Nephron (organoid): ENCODE results near the gene ZDHHC14.
A peak's percentile ranks its signal among the peaks of the same experiment; 100 is the strongest.

Source experiments
- H3K27ac Mint-ChIP-seq, 3 experiments: 2 replicates each; pipeline ENCODE4 v1.8.0; 2020; ENCODE audit warnings: mixed read lengths in 3 of 3, mild to moderate bottlenecking in 2 of 3, moderate library complexity in 1 of 3
- H3K27me3 Mint-ChIP-seq: 2 replicates; pipeline ENCODE4 v1.8.0; 2021; ENCODE audit warnings: low read depth, mild to moderate bottlenecking, moderate library complexity, mixed read lengths
- H3K36me3 Mint-ChIP-seq: 2 replicates; pipeline ENCODE4 v1.8.0; 2020; ENCODE audit warnings: low read depth, mixed read lengths
- H3K4me1 Mint-ChIP-seq: 2 replicates; pipeline ENCODE4 v1.8.0; 2020; ENCODE audit warnings: mixed read lengths
- H3K4me3 Mint-ChIP-seq, 3 experiments: 2 replicates each; pipeline ENCODE4 v1.8.0; 2020; ENCODE audit warnings: mild to moderate bottlenecking in 3 of 3, mixed read lengths in 3 of 3, moderate library complexity in 2 of 3
- H3K9me3 Mint-ChIP-seq: 2 replicates; pipeline ENCODE4 v1.8.0; 2020; ENCODE audit warnings: mixed read lengths
- TF ChIP-seq, protein P1 (sequence below), 3 experiments: fragments of 200-600 bp; sonication (generic); IDR thresholded peaks; one replicate each; pipeline ENCODE4 v1.5.0; 2021; ENCODE audit warnings: antibody characterized with exemption in 3 of 3; ENCODE audit not compliant: unreplicated experiment in 3 of 3

Gene ZDHHC14

DNA sequence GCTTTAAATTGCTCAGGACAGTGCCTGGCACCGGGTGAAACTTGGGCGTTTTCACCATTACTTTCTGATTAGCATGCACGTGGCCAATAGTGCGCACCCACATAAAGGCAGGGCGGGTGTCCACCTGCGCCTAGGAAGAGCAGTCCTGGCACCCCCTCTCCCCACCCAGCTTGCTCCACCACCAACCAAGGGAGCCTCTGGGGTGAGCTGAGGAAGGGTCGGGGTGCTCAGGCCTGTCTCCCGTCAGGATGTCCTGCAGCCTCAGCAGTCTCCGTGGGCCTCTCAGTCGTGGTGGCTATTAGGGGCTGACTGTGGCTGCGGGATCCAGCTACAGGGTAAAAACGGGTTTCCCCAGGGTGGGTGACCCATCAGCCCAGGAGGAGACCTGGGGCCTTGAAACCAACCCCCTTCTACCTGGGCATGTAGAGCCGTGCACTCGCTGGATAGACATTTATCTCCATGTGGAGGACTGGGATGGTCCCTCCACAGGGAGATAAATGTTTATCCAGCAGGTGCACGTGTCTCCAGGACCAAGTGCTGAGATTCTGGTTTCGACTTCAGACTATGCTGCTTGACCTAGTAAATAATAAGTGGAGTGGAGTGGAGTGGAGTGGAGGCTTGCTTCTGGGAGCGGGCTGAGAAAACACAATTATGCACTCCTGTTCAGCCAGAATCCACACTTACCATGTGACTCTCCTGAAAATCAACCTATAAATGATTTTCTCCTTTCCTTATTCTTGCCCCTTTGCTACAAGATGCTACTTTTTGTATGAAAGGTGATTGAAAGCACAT, 91.1 kb downstream of the ZDHHC14 start:
- no peak overlapping the region for H3K4me3 Mint-ChIP-seq
- no peaks in the 10 kb centered on the region for H3K36me3 Mint-ChIP-seq
- H3K27ac Mint-ChIP-seq: peak overlapping the region in 1 of 3 experiments; percentile 62
- H3K27me3 Mint-ChIP-seq: peaks cover 8% of the 10 kb centered on the region
- H3K4me1 Mint-ChIP-seq: no peaks in the 10 kb centered on the region
- no peaks in the 10 kb centered on the region for H3K9me3 Mint-ChIP-seq
- TF ChIP-seq, protein P1, sequence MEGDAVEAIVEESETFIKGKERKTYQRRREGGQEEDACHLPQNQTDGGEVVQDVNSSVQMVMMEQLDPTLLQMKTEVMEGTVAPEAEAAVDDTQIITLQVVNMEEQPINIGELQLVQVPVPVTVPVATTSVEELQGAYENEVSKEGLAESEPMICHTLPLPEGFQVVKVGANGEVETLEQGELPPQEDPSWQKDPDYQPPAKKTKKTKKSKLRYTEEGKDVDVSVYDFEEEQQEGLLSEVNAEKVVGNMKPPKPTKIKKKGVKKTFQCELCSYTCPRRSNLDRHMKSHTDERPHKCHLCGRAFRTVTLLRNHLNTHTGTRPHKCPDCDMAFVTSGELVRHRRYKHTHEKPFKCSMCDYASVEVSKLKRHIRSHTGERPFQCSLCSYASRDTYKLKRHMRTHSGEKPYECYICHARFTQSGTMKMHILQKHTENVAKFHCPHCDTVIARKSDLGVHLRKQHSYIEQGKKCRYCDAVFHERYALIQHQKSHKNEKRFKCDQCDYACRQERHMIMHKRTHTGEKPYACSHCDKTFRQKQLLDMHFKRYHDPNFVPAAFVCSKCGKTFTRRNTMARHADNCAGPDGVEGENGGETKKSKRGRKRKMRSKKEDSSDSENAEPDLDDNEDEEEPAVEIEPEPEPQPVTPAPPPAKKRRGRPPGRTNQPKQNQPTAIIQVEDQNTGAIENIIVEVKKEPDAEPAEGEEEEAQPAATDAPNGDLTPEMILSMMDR (IDR thresholded peaks at IDR 0.05; ENCODE audit: unreplicated experiment in 3 of 3): no peak

DNA sequence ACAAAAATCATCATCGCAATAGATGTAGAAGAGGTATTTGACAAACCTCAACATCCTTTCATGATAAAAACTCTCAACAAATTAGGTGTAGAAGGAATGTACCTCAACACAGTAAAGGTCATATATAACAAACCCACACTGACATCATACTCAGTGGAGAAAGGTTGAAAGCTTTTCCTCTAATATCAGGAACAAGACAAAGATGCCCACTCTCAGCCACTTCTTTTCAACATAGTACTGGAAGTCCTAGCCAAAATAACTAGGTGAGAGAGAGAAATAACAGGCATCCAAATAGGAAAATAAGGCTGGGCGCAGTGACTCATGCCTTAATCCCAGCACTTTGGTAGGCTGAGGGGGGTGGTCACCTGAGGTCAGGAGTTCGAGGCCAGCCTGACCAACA, 95.8 kb downstream of the ZDHHC14 start:
- no peak overlapping the region for H3K4me3 Mint-ChIP-seq
- no peaks in the 10 kb centered on the region for H3K27me3 Mint-ChIP-seq
- H3K9me3 Mint-ChIP-seq: no peaks in the 10 kb centered on the region
- no peak overlapping the region for H3K27ac Mint-ChIP-seq
- no peaks in the 10 kb centered on the region for H3K36me3 Mint-ChIP-seq
- peaks cover 11% of the 10 kb centered on the region for H3K4me1 Mint-ChIP-seq
- TF ChIP-seq, protein P1 (IDR thresholded peaks at IDR 0.05; ENCODE audit: unreplicated experiment in 3 of 3): no peak

DNA sequence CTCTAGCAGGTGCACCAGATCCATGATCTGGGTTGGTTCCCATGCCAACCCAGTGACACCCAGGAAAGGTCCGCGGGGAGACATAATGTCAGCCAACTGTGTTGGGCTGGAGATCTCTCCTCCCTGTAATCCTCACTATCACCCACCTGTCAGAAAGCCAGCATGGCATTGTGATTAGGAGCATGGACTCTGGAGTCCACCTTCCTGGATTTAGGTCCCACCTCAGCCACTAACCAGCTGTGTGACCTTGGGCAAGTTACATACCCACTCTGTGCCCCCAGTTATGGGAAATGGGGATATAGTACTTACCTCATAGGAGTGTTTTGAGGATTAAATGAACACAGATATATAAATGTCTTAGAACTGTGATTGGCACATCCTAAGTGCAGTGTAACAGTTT, 97.9 kb downstream of the ZDHHC14 start:
- Mint-ChIP-seq H3K36me3 (no peaks in the 10 kb centered on the region), H3K4me3 (no peak overlapping the region), H3K27me3 (no peaks in the 10 kb centered on the region), H3K27ac (no peak overlapping the region), H3K4me1 (peaks cover 12% of the 10 kb centered on the region), H3K9me3 (no peaks in the 10 kb centered on the region)
- TF ChIP-seq, protein P1 (IDR thresholded peaks at IDR 0.05; ENCODE audit: unreplicated experiment in 3 of 3): no peak

DNA sequence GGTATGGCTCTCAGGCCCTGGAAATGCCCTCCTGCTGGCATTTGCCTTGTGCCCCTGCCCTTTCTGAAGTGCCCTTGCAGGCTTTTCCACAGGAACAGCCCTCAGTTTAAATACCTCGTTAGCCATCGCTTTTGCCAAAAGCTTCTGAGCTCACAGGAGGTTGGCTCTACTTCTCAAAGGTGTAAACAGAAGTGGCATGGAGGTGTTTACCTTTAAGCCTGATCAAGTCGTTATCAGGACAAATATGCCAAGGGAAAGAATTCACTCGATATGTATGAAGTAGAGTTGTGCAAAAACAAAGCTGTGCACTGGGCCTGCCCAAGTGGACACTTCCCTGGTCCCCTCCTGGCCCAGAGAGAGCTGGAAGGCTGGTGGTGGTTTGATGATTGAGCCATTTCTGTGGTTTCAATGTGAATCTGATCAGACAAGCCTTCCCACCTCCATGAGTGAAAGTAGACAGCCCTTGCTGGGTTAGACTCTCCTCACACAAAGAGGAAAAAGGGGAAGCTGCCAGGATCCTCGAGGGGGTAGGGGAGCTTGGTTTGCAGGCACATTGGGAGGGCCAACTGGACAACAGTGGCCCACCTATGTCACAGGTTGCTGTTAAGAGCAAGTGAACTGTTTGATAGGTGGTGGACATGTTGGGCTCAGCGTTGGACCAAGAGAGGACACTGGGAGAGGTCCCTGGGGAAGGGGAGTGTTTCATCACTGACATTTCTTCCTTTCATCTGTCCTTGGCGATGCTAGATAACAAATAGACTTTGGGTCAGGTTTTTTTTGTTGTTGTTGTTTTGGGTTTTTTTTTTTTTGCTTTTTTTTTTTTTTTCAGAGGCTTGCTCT, 98.7 kb downstream of the ZDHHC14 start:
- Mint-ChIP-seq H3K27ac (no peak overlapping the region), H3K9me3 (no peaks in the 10 kb centered on the region), H3K27me3 (no peaks in the 10 kb centered on the region), H3K4me3 (no peak overlapping the region), H3K36me3 (no peaks in the 10 kb centered on the region), H3K4me1 (peaks cover 12% of the 10 kb centered on the region)
- TF ChIP-seq, protein P1 (IDR thresholded peaks at IDR 0.05; ENCODE audit: unreplicated experiment in 3 of 3): no peak

DNA sequence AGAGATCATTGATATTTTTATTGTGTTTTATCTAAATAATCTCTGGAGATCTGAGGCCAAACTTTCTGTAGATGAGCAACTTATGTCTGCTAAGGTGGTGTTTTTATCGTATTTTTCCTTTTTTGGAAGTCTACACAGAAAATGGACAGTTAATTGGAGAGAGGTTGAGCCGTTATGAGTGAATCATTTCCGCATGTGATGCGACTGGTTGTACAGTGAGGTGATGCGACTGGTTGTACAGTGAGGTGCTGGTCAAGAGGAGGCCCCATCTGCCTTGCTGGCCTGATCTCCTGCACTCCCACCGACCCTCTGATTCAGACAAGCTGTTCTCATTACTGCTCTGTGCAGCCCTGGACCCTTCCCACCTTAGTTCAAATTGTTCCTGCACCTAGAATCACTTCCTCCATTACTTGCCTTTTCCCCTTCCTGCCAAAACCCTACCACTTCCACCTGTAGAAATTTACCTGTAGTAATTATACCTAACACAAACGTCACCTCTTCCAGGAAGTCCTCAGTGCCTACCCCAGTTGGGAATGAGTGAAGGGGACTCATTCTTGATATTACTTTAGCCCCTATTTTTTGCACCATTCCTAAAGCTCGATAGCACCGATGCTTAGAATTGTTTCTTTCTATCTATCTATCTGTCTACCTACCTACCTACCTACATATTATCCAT, 100.3 kb downstream of the ZDHHC14 start:
- TF ChIP-seq, protein P1 (IDR thresholded peaks at IDR 0.05; ENCODE audit: unreplicated experiment in 3 of 3): no peak
- Mint-ChIP-seq H3K4me1 (peaks cover 12% of the 10 kb centered on the region), H3K36me3 (no peaks in the 10 kb centered on the region), H3K27ac (peak overlapping the region in 1 of 3 experiments; percentile 35), H3K4me3 (no peak overlapping the region), H3K9me3 (no peaks in the 10 kb centered on the region), H3K27me3 (no peaks in the 10 kb centered on the region)
